Heart right ventricle (tissue), 16 donors: ENCODE results near the gene SART1. TPM values are rescaled to one million over a fixed set of nuclear protein-coding genes. Genes with fewer than 3 reads are reported as not detected.

ENCODE experiments used
- ATAC-seq, 8 donors: fragments of 200-7000 bp; cut with Tn5 transposase; one replicate each; pipeline ENCODE4 v1.9.1; 2020; ENCODE audit warnings: mild to moderate bottlenecking in 8 of 8, moderate library complexity in 8 of 8, moderate number of reproducible peaks in 1 of 8
- DNase-seq, 2 donors: peaks; one replicate each; pipeline ENCODE4 v3.0.0-alpha.2; 2020
- H3K27ac ChIP-seq, 10 donors: fragments of 200-600 bp; sonication (generic) in 2 of 10; one replicate each; pipeline versions ENCODE4 v1.5.0 to v1.8.0; 2020 to 2022; ENCODE audit warnings: mild to moderate bottlenecking in 3 of 10
- H3K27me3 ChIP-seq, 7 donors: fragments of 200-600 bp; one replicate each; pipeline ENCODE4 v1.8.0; 2021 to 2022; ENCODE audit warnings: mild to moderate bottlenecking in 2 of 7
- H3K36me3 ChIP-seq, 9 donors: fragments of 200-600 bp; sonication (generic) in 1 of 9; one replicate each; pipeline versions ENCODE4 v1.5.0 to v1.8.0; 2020 to 2022; ENCODE audit warnings: mild to moderate bottlenecking in 2 of 9
- H3K4me1 ChIP-seq, 9 donors: fragments of 200-600 bp; sonication (generic) in 1 of 9; one replicate each; pipeline versions ENCODE4 v1.5.0 to v1.8.0; 2020 to 2022; ENCODE audit warnings: mild to moderate bottlenecking in 4 of 9
- H3K4me3 ChIP-seq, 10 donors: fragments of 200-600 bp; sonication (generic) in 2 of 10; one replicate each; pipeline versions ENCODE4 v1.5.0 to v1.8.0; 2020 to 2022; ENCODE audit warnings: mild to moderate bottlenecking in 7 of 10, moderate library complexity in 2 of 10
- H3K9me3 ChIP-seq, 11 donors: fragments of 200-600 bp in 10 of 11; sonication (generic) in 2 of 11; one replicate each; pipeline versions ENCODE4 v1.5.0 to v1.8.0; 2013 to 2022; ENCODE audit warnings: mild to moderate bottlenecking in 2 of 11, control low read depth in 1 of 11, moderate library complexity in 1 of 11
- CTCF ChIP-seq, 9 donors: fragments of 200-600 bp; sonication (generic) in 2 of 9; IDR thresholded peaks; one replicate each; pipeline versions ENCODE4 v1.5.0 to v1.8.0; 2021 to 2022; ENCODE audit warnings: antibody characterized with exemption in 9 of 9, mild to moderate bottlenecking in 5 of 9, moderate library complexity in 1 of 9
- WGBS, 2 donors: extraction: QIAGEN DNeasy Blood & Tissue Kit; methylation state at CpG; one replicate each; pipeline ENCODE4 v1.1.7; 2013; ENCODE audit warnings: inconsistent platforms in 1 of 2; 5-methylcytosine and 5-hydroxymethylcytosine counted together
- intact Hi-C, 10 donors: fragments of 100-400 bp; cut with DNase I; formaldehyde crosslinking; loops; one replicate each; pipeline versions ENCODE4 v1.11.1 to v1.14.2; 2022
- polyA plus RNA-seq, 2 donors: library from polyadenylated mRNA; stranded (reverse); fragments of 200-250 nt; gene quantifications; one replicate each; pipeline ENCODE4 v1.2.3, GENCODE V29; 2013
- total RNA-seq, 10 donors: library from RNA; stranded (reverse); fragmentation: NEBNext Ultra II Directional in 3 of 10; extraction: Animal tissue kit (Norgen Biotek cat#: 25700) in 3 of 10; gene quantifications; one replicate each; pipeline versions ENCODE4 v1.2.1 to v1.2.4, GENCODE V29; 2021 to 2023
- donor health status: Arrhythmogenic right ventricular cardiomyopathy.
- donor health status: ischemic (EF 13 %, LVEDD 7.1; RV severe dilation, severe dysfunction).
- donor health status: healthy with polysubstance abuse.
- donor health status: DM: no; HTN: yes; CAD: no.
- donor health status: DM: no; HTN: no; CAD: no.
- donor health status: ischemic (EF 25% LVEDD 6.9; RV normal size, moderate dysfunction).
- donor health status: ischemic (EF 25% LVEDD 5.7; RV mildly dilated, moderate dysfunction).
- donor health status: healthy.
- donor health status: DM: yes; HTN: yes; CAD: no.
- donor health status: Ischemic cardiomyopathy.
- donor health status: ischemic (EF 35%, LVEDD 5.7; RV mildly dilated, moderate dysfunction).
- donor health status: nonischemic (EF 11% LVEDD 7.7; RV severe dilation, severe dysfunction).
- donor health status: DM: yes; HTN: yes; CAD: no.
- donor health status: PGD.
- donor health status: ischemic (EF 29% LVEDD 5.4; RV normal size, mild dysfunction).
- donor health status: nonischemic (EF 23%, LVEDD 6.1; RV moderate dilation, normal function).

SART1 gene
- total and polyA plus RNA-seq, 12 donors = 26.2 to 160 (median 33.5) TPM

GRCh38 chr11:65958774-65959420, 2.6 kb upstream of the SART1 start:
- DNase-seq (no peak), ATAC-seq (no peak)
- Histone ChIP-seq H3K9me3 (no peaks in the 10 kb centered on the region), H3K36me3 (peaks cover 0 to 7% (median 0%) of the 10 kb centered on the region in 9 donors), H3K27me3 (peaks cover 0 to 12% (median 5%) of the 10 kb centered on the region in 7 donors), H3K27ac (no peak overlapping the region), H3K4me1 (peaks cover 6 to 30% (median 23%) of the 10 kb centered on the region in 9 donors), H3K4me3 (no peak overlapping the region)
- TF ChIP-seq CTCF (IDR thresholded peaks at IDR 0.05) = no peak
- WGBS, 2 donors = 69 to 71% methylated on average over 17 of the region's 17 CpGs
- intact Hi-C loops = no loop called here

GRCh38 chr11:65960824-65961266, 689 bp upstream of the SART1 start:
- peak in 4 of 8 donors; percentile 1 to 26 (median 6) for ATAC-seq
- 56% methylated on average over 16 of the region's 16 CpGs for WGBS, 2 donors

GRCh38 chr11:65962141-65962564, 619 bp downstream of the SART1 start:
- no peaks in the 10 kb centered on the region for H3K9me3 ChIP-seq
- peak overlapping the region in 9 of 10 donors; percentile 86 to 98 (median 93) for H3K27ac ChIP-seq
- H3K4me1 ChIP-seq = peaks cover 6 to 34% (median 27%) of the 10 kb centered on the region in 9 donors
- H3K36me3 ChIP-seq = peaks cover 4 to 40% (median 31%) of the 10 kb centered on the region in 9 donors
- intact Hi-C loops = loop anchor here in 7 of 10 donors (5.0 kb wide), 5 partner anchors 35 to 75 kb away; partner anchors contain the start of genes FIBP (in 6 of the 7), BANF1 (in 3 of the 7), EIF1AD (in 3 of the 7) and C11orf68 (in 2 of the 7)
- H3K4me3 ChIP-seq = peak overlapping the region; percentile 80 to 100 (median 92)
- no peaks in the 10 kb centered on the region for H3K27me3 ChIP-seq
- WGBS, 2 donors = 4 to 8% methylated on average over 8 to 13 of the region's 13 CpGs
- no peak for ATAC-seq
- no peak for DNase-seq
- TF ChIP-seq CTCF (IDR thresholded peaks at IDR 0.05) = no peak

More at GRCh38 chr11:65960824-65961266, 689 bp upstream of the SART1 start:
- H3K27ac ChIP-seq = peak overlapping the region; percentile 74 to 98 (median 92)
- intact Hi-C loops = loop anchor here in 7 of 10 donors (1.0 to 5.0 kb wide), 7 partner anchors 36 to 74 kb away; partner anchors contain the start of genes FIBP (in 6 of the 7), C11orf68 (in 5 of the 7), DRAP1 (in 5 of the 7) and BANF1 (in 3 of the 7)
- no peak for DNase-seq
- peaks cover 0 to 27% (median 18%) of the 10 kb centered on the region in 9 donors for H3K36me3 ChIP-seq
- peak overlapping the region; percentile 80 to 100 (median 92) for H3K4me3 ChIP-seq
- H3K9me3 ChIP-seq = no peaks in the 10 kb centered on the region
- H3K4me1 ChIP-seq = peaks cover 6 to 34% (median 27%) of the 10 kb centered on the region in 9 donors
- peaks cover 0 to 1% (median 0%) of the 10 kb centered on the region in 7 donors for H3K27me3 ChIP-seq
- TF ChIP-seq CTCF (IDR thresholded peaks at IDR 0.05) = no peak

GRCh38 chr11:65964906-65965305, 3.4 kb downstream of the SART1 start:
- Histone ChIP-seq H3K27ac (no peak overlapping the region), H3K27me3 (no peaks in the 10 kb centered on the region), H3K9me3 (no peaks in the 10 kb centered on the region), H3K36me3 (peaks cover 9 to 67% (median 57%) of the 10 kb centered on the region in 9 donors), H3K4me3 (no peak overlapping the region), H3K4me1 (peaks cover 6 to 34% (median 27%) of the 10 kb centered on the region in 9 donors)
- no peak for ATAC-seq
- intact Hi-C loops = loop anchor here in 7 of 10 donors (5.0 kb wide), 5 partner anchors 32 to 78 kb away; partner anchors contain the start of genes FIBP (in 6 of the 7), BANF1 (in 3 of the 7), EIF1AD (in 3 of the 7) and C11orf68 (in 2 of the 7)
- WGBS, 2 donors = 81 to 90% methylated on average over 10 of the region's 10 CpGs
- no peak for DNase-seq
- no peak for TF ChIP-seq CTCF (IDR thresholded peaks at IDR 0.05)
